ENCODE results near the gene PAX7.
A peak's percentile ranks its signal among the peaks of the same experiment; 100 is the strongest.

The PAX7 gene

DNA sequence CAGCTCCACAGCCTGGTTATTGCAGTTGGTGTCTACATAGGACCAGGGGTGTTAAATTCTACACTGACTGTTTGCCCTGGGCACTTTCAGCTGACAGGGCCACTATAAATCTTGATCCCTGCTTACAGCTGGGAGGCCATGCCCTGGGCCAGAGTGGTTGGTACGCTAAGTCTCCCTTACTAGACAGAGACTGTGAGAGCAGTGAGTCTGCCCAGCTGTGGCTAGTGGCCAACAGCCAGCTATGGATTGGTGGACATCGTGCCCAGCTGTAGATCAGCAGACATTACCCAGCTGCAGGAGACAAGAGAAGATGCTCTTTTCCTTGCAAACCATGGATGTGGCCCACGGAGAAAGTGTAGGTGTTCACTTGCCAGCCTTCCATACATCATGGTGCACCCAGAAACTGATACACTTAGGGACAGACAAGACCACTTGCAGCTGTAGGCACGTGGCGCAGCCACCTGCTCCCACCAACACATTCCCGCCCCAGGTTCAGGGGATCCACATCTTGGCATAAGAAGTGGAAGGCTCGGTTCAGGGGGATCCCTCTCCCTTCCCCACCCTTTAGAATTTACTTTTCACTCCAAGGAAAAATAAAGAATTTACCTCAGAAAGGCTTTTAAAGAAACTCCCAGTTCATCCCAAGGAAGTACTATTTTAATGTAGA, 16.4 kb upstream of the PAX7 start:
- TF ChIP-seq, protein P1, sequence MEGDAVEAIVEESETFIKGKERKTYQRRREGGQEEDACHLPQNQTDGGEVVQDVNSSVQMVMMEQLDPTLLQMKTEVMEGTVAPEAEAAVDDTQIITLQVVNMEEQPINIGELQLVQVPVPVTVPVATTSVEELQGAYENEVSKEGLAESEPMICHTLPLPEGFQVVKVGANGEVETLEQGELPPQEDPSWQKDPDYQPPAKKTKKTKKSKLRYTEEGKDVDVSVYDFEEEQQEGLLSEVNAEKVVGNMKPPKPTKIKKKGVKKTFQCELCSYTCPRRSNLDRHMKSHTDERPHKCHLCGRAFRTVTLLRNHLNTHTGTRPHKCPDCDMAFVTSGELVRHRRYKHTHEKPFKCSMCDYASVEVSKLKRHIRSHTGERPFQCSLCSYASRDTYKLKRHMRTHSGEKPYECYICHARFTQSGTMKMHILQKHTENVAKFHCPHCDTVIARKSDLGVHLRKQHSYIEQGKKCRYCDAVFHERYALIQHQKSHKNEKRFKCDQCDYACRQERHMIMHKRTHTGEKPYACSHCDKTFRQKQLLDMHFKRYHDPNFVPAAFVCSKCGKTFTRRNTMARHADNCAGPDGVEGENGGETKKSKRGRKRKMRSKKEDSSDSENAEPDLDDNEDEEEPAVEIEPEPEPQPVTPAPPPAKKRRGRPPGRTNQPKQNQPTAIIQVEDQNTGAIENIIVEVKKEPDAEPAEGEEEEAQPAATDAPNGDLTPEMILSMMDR (conservative IDR thresholded peaks at IDR 0.05; ENCODE audit: low read depth), result no peak
- no peak overlapping the region for H3K27ac ChIP-seq
- CTCF ChIA-PET, result interaction anchor here (0.7 to 2.3 kb wide), 4 partner anchors 14 to 109 kb away, joined by 3 to 7 read pairs (median 4); no protein-coding TSS in a partner anchor
- POLR2A ChIA-PET (ENCODE audit: low non-redundant PET), result no interaction called here
- DNase-seq (ENCODE audit: low spot score), result no peak

- ChIA-PET POLR2A (ENCODE audit: low non-redundant PET) (interaction anchor here (0.6 kb wide), 1 partner anchor 284 kb away, joined by 4 read pairs; no protein-coding TSS in a partner anchor), CTCF (no interaction called here)
- peak; percentile 86 for DNase-seq (ENCODE audit: low spot score)
- TF ChIP-seq, protein P1 (conservative IDR thresholded peaks at IDR 0.05; ENCODE audit: low read depth), result no peak
- H3K27ac ChIP-seq, result no peak overlapping the region; the same call in 1 of the 2 replicates
Measured at GRCh38 chr1:18618546-18619466, 11.8 kb upstream of the PAX7 start.

DNA sequence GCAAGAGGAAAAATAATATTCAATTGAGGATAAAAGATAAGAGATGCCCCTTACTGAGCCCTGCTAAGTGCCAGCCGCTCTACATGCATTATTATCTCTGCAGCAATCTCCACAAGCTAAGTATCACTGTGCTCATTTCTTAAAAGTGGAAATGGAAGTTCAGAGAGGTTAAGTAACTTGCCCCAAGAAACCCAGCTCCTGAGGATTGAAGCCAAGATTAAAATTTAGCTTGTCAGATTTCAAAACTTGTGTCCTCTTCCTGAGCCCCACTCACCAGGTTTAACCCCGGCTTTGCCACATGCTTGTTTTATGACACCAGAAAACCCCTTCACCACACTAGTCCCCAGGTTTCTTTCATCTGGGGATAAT, 11.2 kb upstream of the PAX7 start:
- ChIA-PET POLR2A (ENCODE audit: low non-redundant PET) (no interaction called here), CTCF (no interaction called here)
- DNase-seq (ENCODE audit: low spot score), result no peak
- no peak overlapping the region for H3K27ac ChIP-seq
- TF ChIP-seq, protein P1 (conservative IDR thresholded peaks at IDR 0.05; ENCODE audit: low read depth), result no peak

- H3K27ac ChIP-seq, result no peak overlapping the region
- ChIA-PET POLR2A (ENCODE audit: low non-redundant PET) (interaction anchor here (0.5 kb wide), 1 partner anchor 1035 kb away, joined by 4 read pairs; no protein-coding TSS in a partner anchor), CTCF (no interaction called here)
- TF ChIP-seq, protein P1 (conservative IDR thresholded peaks at IDR 0.05; ENCODE audit: low read depth), result no peak
- no peak for DNase-seq (ENCODE audit: low spot score)
Measured at GRCh38 chr1:18628511-18628910, 2.1 kb upstream of the PAX7 start.

DNA sequence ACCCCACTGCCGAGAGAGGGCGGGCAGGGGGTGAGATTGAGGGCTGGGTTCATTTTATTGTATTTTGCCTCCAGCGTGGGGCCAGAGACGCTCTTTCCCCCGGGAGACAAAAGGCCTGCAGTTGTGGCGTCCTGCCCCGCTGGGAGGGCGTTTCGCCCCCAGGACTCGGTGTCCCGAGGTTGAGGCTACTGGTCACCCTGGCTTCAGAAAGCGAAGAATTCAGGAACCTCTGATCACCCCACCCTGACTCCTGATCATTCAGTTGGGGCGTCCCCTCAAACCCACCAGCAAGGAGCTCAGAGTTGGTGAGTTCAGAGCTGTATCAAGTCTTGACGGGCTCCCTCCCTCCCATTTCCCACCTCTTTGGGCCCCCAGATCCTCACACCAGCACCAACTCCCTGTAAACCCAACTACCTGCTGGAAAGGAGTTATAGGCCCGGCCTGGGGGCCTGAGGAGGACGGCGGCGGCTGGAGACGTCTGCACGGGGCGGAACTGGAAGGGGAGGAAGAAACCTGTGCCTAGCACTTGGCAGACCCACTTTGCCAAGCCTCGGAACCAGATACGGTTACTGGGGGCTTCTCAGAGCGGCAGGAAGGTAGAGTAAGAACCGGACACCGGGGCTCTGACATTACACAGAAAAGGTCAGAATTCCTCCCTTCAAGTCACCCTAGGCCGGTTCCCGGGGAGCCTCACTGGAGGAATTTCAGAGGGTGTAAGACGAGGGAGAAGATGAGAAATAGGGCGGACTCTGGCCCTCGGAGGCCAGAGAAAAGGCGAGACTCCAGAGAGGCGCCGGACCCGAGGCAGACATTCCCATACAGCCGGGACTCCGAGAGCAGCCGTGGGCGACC, 761 bp upstream of the PAX7 start:
- DNase-seq (ENCODE audit: low spot score), result no peak
- TF ChIP-seq, protein P1 (conservative IDR thresholded peaks at IDR 0.05; ENCODE audit: low read depth), result no peak
- CTCF ChIA-PET, result no interaction called here
- POLR2A ChIA-PET (ENCODE audit: low non-redundant PET), result no interaction called here
- no peak overlapping the region for H3K27ac ChIP-seq

Data from RWPE1 (cell line).